PFSK-1 (cell line): ENCODE measurements around the gene WDR20.

ENCODE experiments used
- FOXP2 ChIP-seq: optimal IDR thresholded peaks from 2 replicates; pipeline ENCODE3; 2011; ENCODE audit warnings: borderline replicate concordance, control low read depth, inconsistent platforms; ENCODE audit not compliant: insufficient read depth; ENCODE audit errors: extremely low read length, extremely low read depth
- POLR2AphosphoS5 ChIP-seq: IDR thresholded peaks from 2 replicates; pipeline ENCODE4 v1.6.1; 2012; ENCODE audit warnings: low read depth, mild to moderate bottlenecking, control low read depth, low read length, moderate library complexity
- SIN3A ChIP-seq: IDR thresholded peaks from 2 replicates; pipeline ENCODE4 v1.6.1; 2012; ENCODE audit warnings: mild to moderate bottlenecking, low read length, moderate library complexity, borderline replicate concordance; ENCODE audit not compliant: insufficient read depth
- TAF1 ChIP-seq: IDR thresholded peaks from 2 replicates; pipeline ENCODE4 v1.6.1; 2012; ENCODE audit warnings: low read length, control low read depth, borderline replicate concordance; ENCODE audit not compliant: insufficient read depth
- TF ChIP-seq, protein P1 (sequence below), 2 experiments: IDR thresholded peaks; 2 replicates each; pipeline versions ENCODE4 v1.6.1 to v1.8.0; 2011 to 2012; ENCODE audit warnings: low read depth in 2 of 2, low read length in 2 of 2, control low read depth in 1 of 2, inconsistent platforms in 1 of 2, mild to moderate bottlenecking in 1 of 2, moderate library complexity in 1 of 2; ENCODE audit not compliant: insufficient read depth in 1 of 2

WDR20 gene

DNA sequence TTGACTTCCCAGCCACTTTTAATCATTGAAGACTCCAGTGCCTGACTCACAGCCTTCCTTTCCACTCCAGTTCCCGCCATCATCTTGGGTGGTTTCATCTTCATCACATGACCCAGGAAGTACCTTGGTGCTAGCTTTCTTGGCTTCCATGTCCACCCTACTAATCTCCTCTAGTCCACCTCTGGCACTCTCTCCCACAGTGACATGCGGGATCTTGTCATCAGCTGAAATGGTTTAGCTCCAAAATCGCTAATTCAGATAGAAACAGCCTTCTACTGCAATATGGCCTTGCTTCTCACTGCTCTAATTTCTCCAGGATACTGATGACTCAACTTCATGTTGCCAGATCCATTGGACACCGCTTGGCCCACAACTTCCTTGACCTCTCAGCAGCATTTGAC is 24.5 kb downstream of the WDR20 start:
- TF ChIP-seq POLR2AphosphoS5 (no peak), FOXP2 (no peak), TAF1 (no peak), SIN3A (no peak)
- TF ChIP-seq, protein P1, sequence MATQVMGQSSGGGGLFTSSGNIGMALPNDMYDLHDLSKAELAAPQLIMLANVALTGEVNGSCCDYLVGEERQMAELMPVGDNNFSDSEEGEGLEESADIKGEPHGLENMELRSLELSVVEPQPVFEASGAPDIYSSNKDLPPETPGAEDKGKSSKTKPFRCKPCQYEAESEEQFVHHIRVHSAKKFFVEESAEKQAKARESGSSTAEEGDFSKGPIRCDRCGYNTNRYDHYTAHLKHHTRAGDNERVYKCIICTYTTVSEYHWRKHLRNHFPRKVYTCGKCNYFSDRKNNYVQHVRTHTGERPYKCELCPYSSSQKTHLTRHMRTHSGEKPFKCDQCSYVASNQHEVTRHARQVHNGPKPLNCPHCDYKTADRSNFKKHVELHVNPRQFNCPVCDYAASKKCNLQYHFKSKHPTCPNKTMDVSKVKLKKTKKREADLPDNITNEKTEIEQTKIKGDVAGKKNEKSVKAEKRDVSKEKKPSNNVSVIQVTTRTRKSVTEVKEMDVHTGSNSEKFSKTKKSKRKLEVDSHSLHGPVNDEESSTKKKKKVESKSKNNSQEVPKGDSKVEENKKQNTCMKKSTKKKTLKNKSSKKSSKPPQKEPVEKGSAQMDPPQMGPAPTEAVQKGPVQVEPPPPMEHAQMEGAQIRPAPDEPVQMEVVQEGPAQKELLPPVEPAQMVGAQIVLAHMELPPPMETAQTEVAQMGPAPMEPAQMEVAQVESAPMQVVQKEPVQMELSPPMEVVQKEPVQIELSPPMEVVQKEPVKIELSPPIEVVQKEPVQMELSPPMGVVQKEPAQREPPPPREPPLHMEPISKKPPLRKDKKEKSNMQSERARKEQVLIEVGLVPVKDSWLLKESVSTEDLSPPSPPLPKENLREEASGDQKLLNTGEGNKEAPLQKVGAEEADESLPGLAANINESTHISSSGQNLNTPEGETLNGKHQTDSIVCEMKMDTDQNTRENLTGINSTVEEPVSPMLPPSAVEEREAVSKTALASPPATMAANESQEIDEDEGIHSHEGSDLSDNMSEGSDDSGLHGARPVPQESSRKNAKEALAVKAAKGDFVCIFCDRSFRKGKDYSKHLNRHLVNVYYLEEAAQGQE (IDR thresholded peaks at IDR 0.05; ENCODE audit: insufficient read depth in 1 of 2, low read depth in 2 of 2, low read length in 2 of 2): no peak

DNA sequence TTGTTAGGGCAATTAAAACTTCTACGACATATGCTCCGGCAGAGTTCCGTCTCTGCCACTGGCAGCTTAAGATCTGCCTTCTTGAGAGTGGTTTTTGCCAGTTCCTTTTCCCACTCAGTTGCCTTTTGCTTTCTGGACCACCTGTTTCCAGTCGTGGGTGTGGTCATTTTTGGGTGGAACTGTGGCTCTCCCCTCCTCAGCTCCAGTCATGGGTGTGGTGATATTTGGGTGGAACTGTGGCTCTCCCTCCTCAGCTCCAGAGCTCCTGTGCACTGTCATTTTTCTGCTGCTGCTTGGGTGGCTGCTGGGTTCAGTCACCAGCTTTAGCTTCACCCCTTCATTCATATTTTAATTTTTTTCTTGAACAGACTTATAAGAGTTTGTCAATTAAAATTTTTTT is 25.3 kb downstream of the WDR20 start:
- TF ChIP-seq POLR2AphosphoS5: no peak
- TF ChIP-seq, protein P1 (IDR thresholded peaks at IDR 0.05; ENCODE audit: insufficient read depth in 1 of 2, low read depth in 2 of 2, low read length in 2 of 2): no peak
- TF ChIP-seq FOXP2: no peak
- no peak for TF ChIP-seq SIN3A
- TF ChIP-seq TAF1: no peak

DNA sequence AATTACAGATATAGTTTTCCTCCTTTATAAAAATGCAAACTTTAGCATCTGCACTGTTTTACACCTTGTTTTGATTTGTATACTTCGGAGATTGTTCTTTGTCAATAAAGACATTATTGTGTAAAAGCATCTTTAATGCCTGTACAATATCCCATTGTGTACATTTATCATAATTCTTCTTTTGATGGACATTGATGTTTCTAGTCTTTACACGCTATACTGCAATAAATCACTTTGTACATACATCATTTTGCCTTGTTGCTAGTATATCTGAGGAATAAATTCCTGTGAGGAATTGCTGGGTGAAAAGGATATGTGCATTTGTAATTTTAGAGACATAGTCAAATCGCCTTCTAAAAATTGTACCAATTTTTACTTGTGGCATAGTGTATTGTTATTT is 30.4 kb downstream of the WDR20 start:
- TF ChIP-seq POLR2AphosphoS5 (no peak), FOXP2 (no peak), SIN3A (no peak), TAF1 (no peak)
- TF ChIP-seq, protein P1 (IDR thresholded peaks at IDR 0.05; ENCODE audit: insufficient read depth in 1 of 2, low read depth in 2 of 2, low read length in 2 of 2): no peak

DNA sequence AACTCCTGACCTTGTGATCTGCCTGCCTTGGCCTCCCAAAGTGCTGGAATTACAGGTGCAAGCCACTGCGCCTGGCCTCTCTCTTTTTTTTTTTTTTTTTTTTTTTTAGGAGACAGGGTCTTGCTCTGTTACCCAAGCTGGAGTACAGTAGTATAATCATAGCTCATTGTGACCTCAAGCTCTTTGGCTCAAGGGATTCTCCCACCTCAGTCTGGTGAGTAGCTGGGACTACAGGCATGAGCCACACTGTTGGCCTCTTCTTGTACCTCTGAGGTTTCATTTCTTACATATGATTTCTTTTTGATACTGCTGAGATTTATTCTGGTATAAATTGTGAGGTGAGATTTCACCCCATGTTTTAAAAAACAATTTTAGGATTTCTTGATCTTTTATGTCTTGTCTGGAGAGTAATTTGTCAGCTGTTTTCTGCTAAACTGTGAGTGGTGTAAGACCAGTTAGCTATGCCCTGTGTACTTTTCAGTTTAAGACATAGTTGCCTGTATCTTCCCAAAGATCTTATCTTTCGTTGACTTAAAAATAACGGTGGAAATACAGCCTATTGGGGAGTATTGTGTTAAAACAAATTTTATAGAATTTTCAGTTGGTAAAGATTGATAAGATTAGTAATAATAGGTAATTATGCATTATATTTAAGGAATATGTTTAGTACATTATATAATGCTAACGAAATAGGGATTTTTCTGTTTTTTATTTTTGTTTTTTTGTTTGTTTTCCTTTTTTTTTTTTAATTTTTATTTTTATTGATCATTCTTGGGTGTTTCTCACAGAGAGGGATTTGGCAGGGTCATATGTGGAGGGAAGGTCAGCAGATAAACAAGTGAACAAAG is 31.7 kb downstream of the WDR20 start:
- TF ChIP-seq, protein P1 (IDR thresholded peaks at IDR 0.05; ENCODE audit: insufficient read depth in 1 of 2, low read depth in 2 of 2, low read length in 2 of 2): no peak
- TF ChIP-seq FOXP2 (no peak), TAF1 (no peak), POLR2AphosphoS5 (no peak), SIN3A (no peak)

DNA sequence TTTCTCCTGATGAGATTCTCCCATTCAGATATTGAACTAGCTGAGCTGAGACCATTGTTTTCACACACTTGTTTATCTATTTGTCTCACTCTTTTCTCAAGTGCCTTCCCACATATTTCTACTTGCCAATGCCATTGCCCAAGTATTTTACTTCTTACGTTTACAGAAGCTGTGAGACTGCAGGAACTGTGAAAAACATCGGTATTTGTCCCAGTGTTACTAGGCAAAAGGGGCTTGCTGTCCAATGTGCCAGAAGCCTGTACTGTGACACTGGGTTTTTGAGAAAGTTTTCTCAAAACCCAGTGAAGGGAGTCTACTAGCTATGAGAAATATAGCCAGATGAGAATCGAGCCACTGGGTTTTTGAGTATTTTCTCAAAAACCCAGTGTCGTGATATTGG is 37.5 kb downstream of the WDR20 start:
- TF ChIP-seq, protein P1 (IDR thresholded peaks at IDR 0.05; ENCODE audit: insufficient read depth in 1 of 2, low read depth in 2 of 2, low read length in 2 of 2): no peak
- TF ChIP-seq TAF1: no peak
- no peak for TF ChIP-seq POLR2AphosphoS5
- TF ChIP-seq FOXP2: no peak
- no peak for TF ChIP-seq SIN3A
